Mesendoderm (in vitro differentiated cells): ENCODE measurements around the gene EBF3.

Experiments
- DNase-seq: peaks from one replicate; pipeline ENCODE4 v3.0.0; 2013
- H2AK5ac ChIP-seq: 2 replicates; pipeline ENCODE4 v1.6.1; 2013; ENCODE audit warnings: low read length, inconsistent platforms
- H2BK120ac ChIP-seq: 2 replicates; pipeline ENCODE4 v1.6.1; 2013; ENCODE audit warnings: low read depth, mild to moderate bottlenecking, low read length, moderate library complexity, mixed read lengths
- H2BK15ac ChIP-seq: replicated peaks from 2 replicates; pipeline ENCODE4 v1.6.1; 2013; ENCODE audit warnings: low read depth, mild to moderate bottlenecking, moderate library complexity
- H2BK5ac ChIP-seq: 2 replicates; pipeline ENCODE4 v1.6.1; 2013; ENCODE audit warnings: low read length, inconsistent platforms
- H3K18ac ChIP-seq: 2 replicates; pipeline ENCODE4 v1.6.1; 2013; ENCODE audit warnings: mild to moderate bottlenecking, low read length, mixed read lengths
- H3K23ac ChIP-seq: one replicate; pipeline ENCODE4 v1.6.1; 2013; ENCODE audit warnings: low read length
- H3K27ac ChIP-seq: 2 replicates; pipeline ENCODE4 v1.5.1; 2013; ENCODE audit warnings: low read depth, mild to moderate bottlenecking, inconsistent platforms, low read length, moderate library complexity
- H3K27me3 ChIP-seq: 2 replicates; pipeline ENCODE4 v1.6.1; 2013; ENCODE audit warnings: low read length, control low read depth, mild to moderate bottlenecking, inconsistent platforms; ENCODE audit not compliant: insufficient read depth, poor library complexity
- H3K36me3 ChIP-seq: 2 replicates; pipeline ENCODE4 v1.6.1; 2013; ENCODE audit warnings: low read length, inconsistent platforms; ENCODE audit not compliant: control insufficient read depth, insufficient read depth
- H3K4ac ChIP-seq: one replicate; pipeline ENCODE4 v1.6.1; 2013; ENCODE audit warnings: low read depth, mild to moderate bottlenecking, low read length, moderate library complexity
- H3K4me1 ChIP-seq: 2 replicates; pipeline ENCODE4 v1.6.1; 2013; ENCODE audit warnings: low read depth, low read length, inconsistent platforms; ENCODE audit not compliant: control insufficient read depth
- H3K4me2 ChIP-seq: 2 replicates; pipeline ENCODE4 v1.6.1; 2013; ENCODE audit warnings: low read length
- H3K4me3 ChIP-seq: 2 replicates; pipeline ENCODE4 v1.5.1; 2013; ENCODE audit warnings: mild to moderate bottlenecking, low read length
- H3K56ac ChIP-seq: one replicate; pipeline ENCODE4 v1.6.1; 2013; ENCODE audit warnings: low read length
- H3K79me1 ChIP-seq: 2 replicates; pipeline ENCODE4 v1.6.1; 2013; ENCODE audit warnings: low read length, inconsistent platforms
- H3K79me2 ChIP-seq: 2 replicates; pipeline ENCODE4 v1.6.1; 2013; ENCODE audit warnings: mild to moderate bottlenecking, low read length; ENCODE audit not compliant: control insufficient read depth, insufficient read depth
- H3K9ac ChIP-seq: 2 replicates; pipeline ENCODE4 v1.6.1; 2013; ENCODE audit warnings: low read length, inconsistent platforms
- H4K5ac ChIP-seq: one replicate; pipeline ENCODE4 v1.6.1; 2013; ENCODE audit warnings: low read length
- H4K8ac ChIP-seq: one replicate; pipeline ENCODE4 v1.6.1; 2013; ENCODE audit warnings: low read depth, mild to moderate bottlenecking, control low read depth, low read length, moderate library complexity
- WGBS: extraction: QIAGEN DNeasy Blood & Tissue Kit; methylation state at CpG from one replicate; pipeline ENCODE4 v1.1.7; 2013; ENCODE audit warnings: low lambda C conversion rate, missing lambda C conversion rate; ENCODE audit not compliant: insufficient coverage; ENCODE audit errors: extremely low coverage; 5-methylcytosine and 5-hydroxymethylcytosine counted together

EBF3 gene

DNA sequence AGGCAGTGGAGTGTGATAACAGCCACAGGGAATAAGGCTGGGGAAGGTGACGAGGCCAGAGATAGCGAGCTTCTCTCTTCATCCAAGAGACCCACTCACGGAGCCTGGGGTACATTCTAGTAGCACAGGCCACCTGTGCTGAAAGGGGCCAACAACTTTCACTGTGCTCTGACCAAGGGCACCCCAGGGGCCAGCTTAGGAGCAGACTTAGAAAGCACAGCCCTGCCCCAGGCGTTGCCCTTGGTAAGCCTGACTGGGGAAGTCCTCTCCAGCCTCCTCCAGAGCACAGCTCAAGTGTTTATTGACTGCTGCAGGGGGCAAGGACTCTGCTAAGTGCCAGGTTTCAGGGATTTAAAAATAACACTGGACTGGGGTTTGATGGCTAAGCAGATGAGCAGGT, 44.7 kb downstream of the EBF3 start:
- Histone ChIP-seq H4K5ac (no peak overlapping the region), H3K79me2 (no peaks in the 10 kb centered on the region), H3K36me3 (no peaks in the 10 kb centered on the region), H3K23ac (no peak overlapping the region), H3K18ac (no peak overlapping the region), H3K4me3 (no peak overlapping the region), H2AK5ac (no peak overlapping the region), H2BK15ac (no peak overlapping the region), H2BK120ac (no peak overlapping the region), H2BK5ac (no peak overlapping the region), H4K8ac (no peak overlapping the region), H3K4me1 (peaks cover 2% of the 10 kb centered on the region), H3K27me3 (no peaks in the 10 kb centered on the region), H3K27ac (no peak overlapping the region), H3K9ac (no peak overlapping the region), H3K79me1 (no peaks in the 10 kb centered on the region), H3K4me2 (no peak overlapping the region), H3K56ac (no peak overlapping the region), H3K4ac (no peak overlapping the region)
- DNase-seq, result no peak
- WGBS, result no CpG with 5 or more reads among the region's 4 CpGs

GRCh38 chr10:129918836-129919235, 45.2 kb downstream of the EBF3 start:
- Histone ChIP-seq H2BK5ac (no peak overlapping the region), H3K27me3 (no peaks in the 10 kb centered on the region), H2BK15ac (no peak overlapping the region), H2AK5ac (no peak overlapping the region), H3K56ac (no peak overlapping the region), H3K27ac (no peak overlapping the region), H3K23ac (no peak overlapping the region), H3K18ac (no peak overlapping the region), H3K4me3 (no peak overlapping the region), H3K79me2 (no peaks in the 10 kb centered on the region), H3K9ac (no peak overlapping the region), H4K5ac (no peak overlapping the region), H3K36me3 (no peaks in the 10 kb centered on the region), H4K8ac (no peak overlapping the region), H2BK120ac (no peak overlapping the region), H3K79me1 (no peaks in the 10 kb centered on the region), H3K4ac (no peak overlapping the region), H3K4me1 (peaks cover 2% of the 10 kb centered on the region), H3K4me2 (no peak overlapping the region)
- no peak for DNase-seq
- WGBS, result no CpG with 5 or more reads among the region's 8 CpGs

DNA sequence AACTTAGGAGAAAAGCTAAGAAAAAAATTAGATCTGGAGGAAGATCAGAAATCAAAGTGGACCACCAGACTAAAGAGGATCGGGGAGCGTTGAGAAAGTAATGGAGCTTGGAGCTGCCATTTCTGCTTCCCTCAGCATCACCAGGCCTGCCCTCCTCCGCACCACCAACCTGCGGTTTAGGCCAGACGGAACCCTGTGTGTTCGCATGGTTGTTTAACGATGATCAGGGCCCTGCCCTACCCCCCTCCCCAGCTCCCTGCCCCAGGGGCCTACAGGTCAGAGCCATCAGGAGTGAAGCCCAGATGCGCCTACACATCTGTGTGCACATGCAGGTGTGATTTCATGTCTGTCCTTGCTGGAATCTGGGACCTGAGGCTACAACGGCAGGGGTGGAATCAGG, 45.7 kb downstream of the EBF3 start:
- Histone ChIP-seq H3K4me2 (no peak overlapping the region), H2BK15ac (no peak overlapping the region), H3K4ac (no peak overlapping the region), H3K79me2 (no peaks in the 10 kb centered on the region), H2BK120ac (no peak overlapping the region), H2AK5ac (no peak overlapping the region), H3K18ac (no peak overlapping the region), H3K36me3 (no peaks in the 10 kb centered on the region), H4K5ac (no peak overlapping the region), H3K23ac (no peak overlapping the region), H3K4me1 (peaks cover 2% of the 10 kb centered on the region), H3K4me3 (no peak overlapping the region), H3K9ac (no peak overlapping the region), H3K27me3 (no peaks in the 10 kb centered on the region), H2BK5ac (no peak overlapping the region), H3K79me1 (no peaks in the 10 kb centered on the region), H3K27ac (no peak overlapping the region), H4K8ac (no peak overlapping the region), H3K56ac (no peak overlapping the region)
- no peak for DNase-seq
- no CpG with 5 or more reads among the region's 9 CpGs for WGBS

DNA sequence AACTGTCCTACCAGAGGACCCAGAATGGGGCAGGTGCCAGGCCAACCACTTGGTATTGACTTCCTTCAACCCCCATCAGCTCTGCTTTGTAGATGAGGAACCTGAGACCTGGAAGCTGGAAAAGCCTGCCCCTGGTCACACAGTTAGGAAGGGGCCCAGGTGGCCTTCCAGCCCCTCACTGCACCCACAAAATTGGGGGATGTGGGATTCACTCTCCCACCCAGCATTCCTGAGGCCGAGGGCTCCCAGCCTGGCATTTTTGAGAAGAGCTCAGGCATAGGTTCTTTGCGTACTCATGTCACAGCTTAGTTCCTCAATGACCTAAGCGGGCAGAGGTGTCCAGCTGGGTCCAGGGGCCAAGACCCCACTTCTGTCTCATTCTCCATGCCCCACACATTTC, 46.1 kb downstream of the EBF3 start:
- Histone ChIP-seq H3K4me1 (peaks cover 2% of the 10 kb centered on the region), H3K4me2 (no peak overlapping the region), H2BK5ac (no peak overlapping the region), H3K36me3 (no peaks in the 10 kb centered on the region), H3K27ac (no peak overlapping the region), H2BK15ac (no peak overlapping the region), H3K79me1 (no peaks in the 10 kb centered on the region), H3K9ac (no peak overlapping the region), H4K8ac (no peak overlapping the region), H3K79me2 (no peaks in the 10 kb centered on the region), H2BK120ac (no peak overlapping the region), H3K23ac (no peak overlapping the region), H2AK5ac (no peak overlapping the region), H4K5ac (no peak overlapping the region), H3K27me3 (no peaks in the 10 kb centered on the region), H3K4me3 (no peak overlapping the region), H3K4ac (no peak overlapping the region), H3K56ac (no peak overlapping the region), H3K18ac (no peak overlapping the region)
- no peak for DNase-seq
- WGBS, result no CpG with 5 or more reads among the region's 3 CpGs

DNA sequence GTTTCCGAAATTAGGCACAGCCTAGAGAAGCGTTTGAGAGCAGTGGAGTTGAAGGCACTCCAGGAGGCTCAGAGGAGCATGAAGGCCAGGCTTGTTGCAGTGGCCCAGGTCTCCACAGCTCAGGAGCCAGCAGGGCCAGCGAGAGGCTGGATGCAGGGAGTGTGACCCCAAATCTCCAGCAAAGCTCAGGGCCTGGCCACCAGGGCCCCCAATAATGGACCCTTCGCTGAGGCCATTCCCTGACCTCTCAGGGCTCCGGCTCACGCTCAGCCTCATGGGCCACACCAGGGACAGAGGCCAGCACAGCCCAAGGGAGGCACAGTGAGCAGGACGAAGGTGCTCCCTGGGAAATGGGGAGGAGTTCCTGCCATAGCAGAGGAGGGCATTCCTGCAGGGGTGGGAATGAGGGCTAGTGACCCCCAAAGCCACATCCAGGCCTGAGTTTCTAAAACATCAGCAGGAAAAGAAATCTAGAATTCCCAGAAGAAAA, 47.5 kb downstream of the EBF3 start:
- Histone ChIP-seq H3K4me2 (no peak overlapping the region), H3K27ac (no peak overlapping the region), H3K56ac (no peak overlapping the region), H3K79me1 (no peaks in the 10 kb centered on the region), H3K18ac (no peak overlapping the region), H3K4me1 (peaks cover 4% of the 10 kb centered on the region), H2BK120ac (no peak overlapping the region), H3K27me3 (no peaks in the 10 kb centered on the region), H3K23ac (no peak overlapping the region), H3K79me2 (no peaks in the 10 kb centered on the region), H3K9ac (no peak overlapping the region), H3K4ac (no peak overlapping the region), H2BK15ac (no peak overlapping the region), H3K36me3 (no peaks in the 10 kb centered on the region), H2AK5ac (no peak overlapping the region), H3K4me3 (no peak overlapping the region), H4K8ac (no peak overlapping the region), H2BK5ac (no peak overlapping the region), H4K5ac (no peak overlapping the region)
- no CpG with 5 or more reads among the region's 7 CpGs for WGBS
- DNase-seq, result no peak
